ENCODE measurements around the gene RNU4-1.
"Not testable (repeated sequence)": the region's sequence is repeated elsewhere in the genome, so short reads cannot be mapped to it uniquely, and the experiment has no call there.

The RNU4-1 gene

DNA sequence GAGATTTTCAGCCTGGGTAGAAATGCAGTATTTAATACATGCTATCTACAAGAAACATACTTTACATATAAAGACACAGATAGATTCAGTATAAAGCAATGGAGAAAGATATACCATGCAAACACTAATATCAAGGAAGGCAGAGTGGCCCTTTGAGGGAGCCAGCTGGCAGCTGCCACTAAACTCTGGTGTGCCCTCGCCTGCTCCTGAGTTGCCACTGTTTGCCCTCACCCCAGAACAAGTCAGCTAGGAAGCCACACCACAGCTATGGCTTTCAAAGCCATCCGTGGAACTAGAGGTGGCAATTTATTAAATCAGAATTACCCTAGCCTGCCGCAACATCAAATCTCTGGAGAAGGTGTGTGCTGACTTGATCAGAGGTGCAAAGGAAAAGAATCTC, 45.9 kb downstream of the RNU4-1 start:
- TF ChIP-seq, protein P1, sequence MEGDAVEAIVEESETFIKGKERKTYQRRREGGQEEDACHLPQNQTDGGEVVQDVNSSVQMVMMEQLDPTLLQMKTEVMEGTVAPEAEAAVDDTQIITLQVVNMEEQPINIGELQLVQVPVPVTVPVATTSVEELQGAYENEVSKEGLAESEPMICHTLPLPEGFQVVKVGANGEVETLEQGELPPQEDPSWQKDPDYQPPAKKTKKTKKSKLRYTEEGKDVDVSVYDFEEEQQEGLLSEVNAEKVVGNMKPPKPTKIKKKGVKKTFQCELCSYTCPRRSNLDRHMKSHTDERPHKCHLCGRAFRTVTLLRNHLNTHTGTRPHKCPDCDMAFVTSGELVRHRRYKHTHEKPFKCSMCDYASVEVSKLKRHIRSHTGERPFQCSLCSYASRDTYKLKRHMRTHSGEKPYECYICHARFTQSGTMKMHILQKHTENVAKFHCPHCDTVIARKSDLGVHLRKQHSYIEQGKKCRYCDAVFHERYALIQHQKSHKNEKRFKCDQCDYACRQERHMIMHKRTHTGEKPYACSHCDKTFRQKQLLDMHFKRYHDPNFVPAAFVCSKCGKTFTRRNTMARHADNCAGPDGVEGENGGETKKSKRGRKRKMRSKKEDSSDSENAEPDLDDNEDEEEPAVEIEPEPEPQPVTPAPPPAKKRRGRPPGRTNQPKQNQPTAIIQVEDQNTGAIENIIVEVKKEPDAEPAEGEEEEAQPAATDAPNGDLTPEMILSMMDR (IDR thresholded peaks at IDR 0.05; ENCODE audit: borderline replicate concordance, insufficient read depth, low read depth, low read length), result no peak
- H3K4me3 ChIP-seq (ENCODE audit: low read depth, low read length), result no peak overlapping the region

DNA sequence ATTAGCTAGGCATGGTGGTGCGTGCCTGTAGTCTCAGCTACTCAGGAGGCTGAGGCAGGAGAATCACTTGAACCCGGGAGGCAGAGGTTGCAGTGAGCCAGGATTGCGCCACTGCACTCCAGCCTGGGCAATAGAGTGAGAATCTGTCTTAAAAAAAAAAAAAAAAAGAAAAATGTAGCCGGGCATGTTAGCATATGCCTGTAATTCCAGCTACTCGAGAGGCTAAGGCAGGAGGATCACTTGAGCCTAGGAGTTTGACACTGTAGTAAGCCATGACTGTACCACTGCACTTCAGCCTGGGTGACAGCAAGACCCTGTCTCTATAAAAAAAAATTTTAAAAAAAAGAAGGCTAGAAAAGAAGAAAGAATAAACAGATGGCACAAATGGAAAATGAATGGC, 46.3 kb downstream of the RNU4-1 start:
- not testable (repeated sequence) for H3K4me3 ChIP-seq (ENCODE audit: low read depth, low read length)
